C4-2B (cell line): Measurements from ENCODE around the gene GOSR2.

ENCODE experiments used
- ZFX ChIP-seq: fragments of 450-650 bp; IDR thresholded peaks from 2 replicates; pipeline ENCODE4 v1.6.1; 2017
- TF ChIP-seq, protein P1 (sequence below): fragments of 450-650 bp; conservative IDR thresholded peaks from 2 replicates; pipeline ENCODE4 v1.5.1; 2017; ENCODE audit warnings: mild to moderate bottlenecking

DNA sequence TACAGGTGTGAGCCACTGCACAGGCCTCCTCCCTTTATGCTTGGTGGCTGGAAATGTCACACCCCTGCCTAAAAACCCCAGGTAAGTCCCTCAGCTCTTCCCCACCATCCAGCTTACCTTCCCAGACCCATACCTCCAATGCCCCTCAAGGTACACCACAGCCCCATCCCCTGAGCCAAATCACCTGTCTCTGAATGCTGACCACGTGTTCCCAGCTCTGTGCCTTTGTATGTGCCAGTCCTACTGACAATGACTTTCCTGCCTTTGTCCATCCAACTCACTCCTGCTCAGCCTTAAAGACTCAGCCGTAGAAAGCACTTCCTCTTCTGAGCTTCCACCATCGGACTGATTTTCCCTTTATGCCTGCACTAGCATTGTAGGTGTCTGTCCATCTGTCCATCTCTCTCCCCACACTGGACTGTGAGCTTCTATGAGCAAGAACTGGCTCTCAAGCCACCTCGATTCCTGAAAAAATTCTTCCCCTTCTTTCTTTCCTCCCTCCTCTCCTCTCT is 30.7 kb upstream of the GOSR2 start:
- TF ChIP-seq, protein P1, sequence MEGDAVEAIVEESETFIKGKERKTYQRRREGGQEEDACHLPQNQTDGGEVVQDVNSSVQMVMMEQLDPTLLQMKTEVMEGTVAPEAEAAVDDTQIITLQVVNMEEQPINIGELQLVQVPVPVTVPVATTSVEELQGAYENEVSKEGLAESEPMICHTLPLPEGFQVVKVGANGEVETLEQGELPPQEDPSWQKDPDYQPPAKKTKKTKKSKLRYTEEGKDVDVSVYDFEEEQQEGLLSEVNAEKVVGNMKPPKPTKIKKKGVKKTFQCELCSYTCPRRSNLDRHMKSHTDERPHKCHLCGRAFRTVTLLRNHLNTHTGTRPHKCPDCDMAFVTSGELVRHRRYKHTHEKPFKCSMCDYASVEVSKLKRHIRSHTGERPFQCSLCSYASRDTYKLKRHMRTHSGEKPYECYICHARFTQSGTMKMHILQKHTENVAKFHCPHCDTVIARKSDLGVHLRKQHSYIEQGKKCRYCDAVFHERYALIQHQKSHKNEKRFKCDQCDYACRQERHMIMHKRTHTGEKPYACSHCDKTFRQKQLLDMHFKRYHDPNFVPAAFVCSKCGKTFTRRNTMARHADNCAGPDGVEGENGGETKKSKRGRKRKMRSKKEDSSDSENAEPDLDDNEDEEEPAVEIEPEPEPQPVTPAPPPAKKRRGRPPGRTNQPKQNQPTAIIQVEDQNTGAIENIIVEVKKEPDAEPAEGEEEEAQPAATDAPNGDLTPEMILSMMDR = no peak
- TF ChIP-seq ZFX = no peak
